Measurements from ENCODE around the gene TCEAL4. TPM values are rescaled to one million over a fixed set of nuclear protein-coding genes. Genes with fewer than 3 reads are reported as not detected.

Gene TCEAL4
- total RNA-seq, 2 donors from 2014 or later = 4.0 to 8.2 TPM

Other genes with a start within 250 kb of the TCEAL4 start
- gene TCEAL9, start 229.0 kb upstream of the TCEAL4 start, total RNA-seq = under 1 TPM in 1 of 2 donors, not detected in 1; 0.90 TPM
- gene BEX3, start 209.0 kb upstream of the TCEAL4 start, total RNA-seq = under 1 TPM in 1 of 2 donors, not detected in 1; 0.52 TPM
- under 1 TPM in 1 of 2 donors, not detected in 1; 0.31 TPM for gene RAB40A, start 66.0 kb upstream of the TCEAL4 start, total RNA-seq
- 1 to 10 TPM; 4.6 to 5.4 TPM for gene TCEAL3, start 22.4 kb downstream of the TCEAL4 start, total RNA-seq
- gene TCEAL1, start 43.5 kb downstream of the TCEAL4 start, total RNA-seq = 1 to 10 TPM; 4.3 to 4.5 TPM
- 100 to 1,000 TPM; 176 to 184 TPM for gene MORF4L2, start 101.2 kb downstream of the TCEAL4 start, total RNA-seq
- gene TMEM31, start 125.4 kb downstream of the TCEAL4 start, total RNA-seq = not detected
- gene PLP1, start 191.3 kb downstream of the TCEAL4 start, total RNA-seq = not detected
- gene RAB9B, start 246.7 kb downstream of the TCEAL4 start, total RNA-seq = under 1 TPM; 0.22 to 0.45 TPM